Panc1 (cell line): Measurements from ENCODE around the gene ZNF57.
"Not testable (repeated sequence)": the region's sequence is repeated elsewhere in the genome, so short reads cannot be mapped to it uniquely, and the experiment has no call there.

ENCODE experiments used
- POLR2AphosphoS5 ChIP-seq: IDR thresholded peaks from 2 replicates; pipeline ENCODE4 v1.6.1; 2012; ENCODE audit warnings: mild to moderate bottlenecking, low read depth, low read length, moderate library complexity
- TF ChIP-seq, protein P1 (sequence below): fragments of 450-650 bp; IDR thresholded peaks from 2 replicates; pipeline ENCODE4 v1.5.1; 2017; ENCODE audit warnings: mild to moderate bottlenecking

- TF ChIP-seq, protein P1, sequence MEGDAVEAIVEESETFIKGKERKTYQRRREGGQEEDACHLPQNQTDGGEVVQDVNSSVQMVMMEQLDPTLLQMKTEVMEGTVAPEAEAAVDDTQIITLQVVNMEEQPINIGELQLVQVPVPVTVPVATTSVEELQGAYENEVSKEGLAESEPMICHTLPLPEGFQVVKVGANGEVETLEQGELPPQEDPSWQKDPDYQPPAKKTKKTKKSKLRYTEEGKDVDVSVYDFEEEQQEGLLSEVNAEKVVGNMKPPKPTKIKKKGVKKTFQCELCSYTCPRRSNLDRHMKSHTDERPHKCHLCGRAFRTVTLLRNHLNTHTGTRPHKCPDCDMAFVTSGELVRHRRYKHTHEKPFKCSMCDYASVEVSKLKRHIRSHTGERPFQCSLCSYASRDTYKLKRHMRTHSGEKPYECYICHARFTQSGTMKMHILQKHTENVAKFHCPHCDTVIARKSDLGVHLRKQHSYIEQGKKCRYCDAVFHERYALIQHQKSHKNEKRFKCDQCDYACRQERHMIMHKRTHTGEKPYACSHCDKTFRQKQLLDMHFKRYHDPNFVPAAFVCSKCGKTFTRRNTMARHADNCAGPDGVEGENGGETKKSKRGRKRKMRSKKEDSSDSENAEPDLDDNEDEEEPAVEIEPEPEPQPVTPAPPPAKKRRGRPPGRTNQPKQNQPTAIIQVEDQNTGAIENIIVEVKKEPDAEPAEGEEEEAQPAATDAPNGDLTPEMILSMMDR = not testable (repeated sequence)
- not testable (repeated sequence) for TF ChIP-seq POLR2AphosphoS5
Measured at GRCh38 chr19:2890531-2890930, 10.2 kb upstream of the ZNF57 start.
